Mesothelial cell of epicardium (in vitro differentiated cells): Measurements from ENCODE around the gene AGBL2. TPM values are rescaled to one million over a fixed set of nuclear protein-coding genes. Genes with fewer than 3 reads are reported as not detected.

Experiments
- DNase-seq, 2 experiments: peaks; one replicate each; pipeline ENCODE4 v3.0.0; 2021; ENCODE audit warnings: low spot score in 2 of 2; ENCODE audit not compliant: unreplicated experiment in 2 of 2
- H3K27ac Mint-ChIP-seq: 2 replicates; pipeline ENCODE4 v1.8.0; 2021; ENCODE audit warnings: mixed read lengths
- H3K27me3 Mint-ChIP-seq: 2 replicates; pipeline ENCODE4 v1.8.0; 2021; ENCODE audit warnings: low read depth, mixed read lengths
- H3K36me3 Mint-ChIP-seq: 2 replicates; pipeline ENCODE4 v1.8.0; 2021; ENCODE audit warnings: mixed read lengths
- H3K4me1 Mint-ChIP-seq: 2 replicates; pipeline ENCODE4 v1.8.0; 2021; ENCODE audit warnings: mixed read lengths
- H3K4me3 Mint-ChIP-seq: 2 replicates; pipeline ENCODE4 v1.8.0; 2021; ENCODE audit warnings: mild to moderate bottlenecking, moderate library complexity, mixed read lengths
- H3K9me3 Mint-ChIP-seq: 2 replicates; pipeline ENCODE4 v1.8.0; 2021; ENCODE audit warnings: mixed read lengths
- total RNA-seq: library from RNA; stranded (reverse); gene quantifications from 3 replicates; pipeline ENCODE4 v1.2.1, GENCODE V29; 2021
- TF ChIP-seq, protein P1 (sequence below): fragments of 200-600 bp; sonication (generic); IDR thresholded peaks from one replicate; pipeline ENCODE4 v1.5.0; 2021; ENCODE audit warnings: antibody characterized with exemption; ENCODE audit not compliant: unreplicated experiment

Gene AGBL2
- total RNA-seq, 1 donor from 2014 or later, result 4.6 TPM

DNA sequence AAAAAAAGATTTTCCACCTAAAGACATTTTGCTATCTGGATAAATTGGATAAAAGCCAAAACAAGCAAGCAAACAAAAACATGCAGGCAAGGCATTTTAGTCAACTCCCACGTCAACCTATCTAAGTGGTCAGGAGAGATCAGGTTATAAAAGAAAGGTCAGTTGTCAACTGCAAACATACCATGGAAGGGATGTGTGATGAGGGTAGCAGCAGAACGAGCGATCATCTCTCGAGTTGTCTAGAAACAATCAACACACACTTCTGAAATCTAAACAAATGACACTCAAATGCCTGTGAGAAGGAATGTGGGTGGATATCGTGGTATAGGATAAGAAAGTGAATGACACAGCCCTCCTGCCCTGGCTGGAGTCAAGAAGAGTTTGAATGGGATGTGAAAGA, 83.7 kb downstream of the AGBL2 start:
- Mint-ChIP-seq H3K4me1 (no peaks in the 10 kb centered on the region), H3K4me3 (no peak overlapping the region), H3K27ac (no peak overlapping the region), H3K27me3 (no peaks in the 10 kb centered on the region), H3K9me3 (no peaks in the 10 kb centered on the region), H3K36me3 (peaks cover 48% of the 10 kb centered on the region)
- no peak for DNase-seq
- TF ChIP-seq, protein P1, sequence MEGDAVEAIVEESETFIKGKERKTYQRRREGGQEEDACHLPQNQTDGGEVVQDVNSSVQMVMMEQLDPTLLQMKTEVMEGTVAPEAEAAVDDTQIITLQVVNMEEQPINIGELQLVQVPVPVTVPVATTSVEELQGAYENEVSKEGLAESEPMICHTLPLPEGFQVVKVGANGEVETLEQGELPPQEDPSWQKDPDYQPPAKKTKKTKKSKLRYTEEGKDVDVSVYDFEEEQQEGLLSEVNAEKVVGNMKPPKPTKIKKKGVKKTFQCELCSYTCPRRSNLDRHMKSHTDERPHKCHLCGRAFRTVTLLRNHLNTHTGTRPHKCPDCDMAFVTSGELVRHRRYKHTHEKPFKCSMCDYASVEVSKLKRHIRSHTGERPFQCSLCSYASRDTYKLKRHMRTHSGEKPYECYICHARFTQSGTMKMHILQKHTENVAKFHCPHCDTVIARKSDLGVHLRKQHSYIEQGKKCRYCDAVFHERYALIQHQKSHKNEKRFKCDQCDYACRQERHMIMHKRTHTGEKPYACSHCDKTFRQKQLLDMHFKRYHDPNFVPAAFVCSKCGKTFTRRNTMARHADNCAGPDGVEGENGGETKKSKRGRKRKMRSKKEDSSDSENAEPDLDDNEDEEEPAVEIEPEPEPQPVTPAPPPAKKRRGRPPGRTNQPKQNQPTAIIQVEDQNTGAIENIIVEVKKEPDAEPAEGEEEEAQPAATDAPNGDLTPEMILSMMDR, result no peak

DNA sequence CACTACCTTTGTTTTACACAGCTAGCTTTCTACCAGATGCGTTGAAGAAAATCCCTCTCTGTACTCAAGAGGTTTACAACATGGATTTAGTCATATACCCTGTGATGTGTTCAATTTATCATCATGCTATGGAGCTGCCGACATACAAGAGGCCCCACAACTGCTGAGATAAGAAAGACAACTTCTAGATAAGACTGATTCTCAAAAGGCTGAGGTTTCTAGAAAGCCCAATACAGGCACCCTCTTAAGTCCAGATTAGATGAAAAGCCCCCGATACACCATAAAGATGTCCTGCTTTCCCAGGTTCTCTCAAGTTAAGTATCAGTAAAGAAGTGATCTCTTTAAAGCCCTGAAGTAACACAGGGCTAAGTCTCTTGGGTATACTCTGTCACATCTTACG, 87.1 kb downstream of the AGBL2 start:
- no peaks in the 10 kb centered on the region for H3K9me3 Mint-ChIP-seq
- H3K4me3 Mint-ChIP-seq, result no peak overlapping the region
- TF ChIP-seq, protein P1, result no peak
- H3K27me3 Mint-ChIP-seq, result no peaks in the 10 kb centered on the region
- DNase-seq, result no peak
- peaks cover 44% of the 10 kb centered on the region for H3K36me3 Mint-ChIP-seq
- H3K4me1 Mint-ChIP-seq, result no peaks in the 10 kb centered on the region
- H3K27ac Mint-ChIP-seq, result no peak overlapping the region

DNA sequence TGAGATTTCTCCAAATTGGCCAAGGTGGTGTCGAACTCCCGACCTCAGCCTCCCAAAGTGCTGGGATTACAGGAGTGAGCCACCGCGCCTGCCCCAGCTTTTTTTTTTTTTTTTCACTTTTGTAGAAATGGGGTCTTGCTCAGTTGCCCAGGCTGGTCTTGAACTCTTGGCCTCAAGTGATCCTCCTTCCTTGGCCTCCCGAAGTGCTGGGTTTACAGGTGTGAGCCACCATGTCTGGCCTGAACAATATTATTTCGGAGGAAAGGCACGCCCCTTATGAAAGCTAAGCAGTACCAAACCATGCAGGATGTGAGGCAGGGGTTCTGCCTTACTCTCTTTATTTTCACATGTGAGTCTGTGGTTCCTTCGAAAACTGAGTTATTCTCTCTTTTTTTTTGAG, 88.9 kb downstream of the AGBL2 start:
- no peaks in the 10 kb centered on the region for H3K4me1 Mint-ChIP-seq
- H3K9me3 Mint-ChIP-seq, result no peaks in the 10 kb centered on the region
- H3K27ac Mint-ChIP-seq, result no peak overlapping the region
- peaks cover 37% of the 10 kb centered on the region for H3K36me3 Mint-ChIP-seq
- no peaks in the 10 kb centered on the region for H3K27me3 Mint-ChIP-seq
- TF ChIP-seq, protein P1, result no peak
- no peak overlapping the region for H3K4me3 Mint-ChIP-seq
- DNase-seq, result no peak

DNA sequence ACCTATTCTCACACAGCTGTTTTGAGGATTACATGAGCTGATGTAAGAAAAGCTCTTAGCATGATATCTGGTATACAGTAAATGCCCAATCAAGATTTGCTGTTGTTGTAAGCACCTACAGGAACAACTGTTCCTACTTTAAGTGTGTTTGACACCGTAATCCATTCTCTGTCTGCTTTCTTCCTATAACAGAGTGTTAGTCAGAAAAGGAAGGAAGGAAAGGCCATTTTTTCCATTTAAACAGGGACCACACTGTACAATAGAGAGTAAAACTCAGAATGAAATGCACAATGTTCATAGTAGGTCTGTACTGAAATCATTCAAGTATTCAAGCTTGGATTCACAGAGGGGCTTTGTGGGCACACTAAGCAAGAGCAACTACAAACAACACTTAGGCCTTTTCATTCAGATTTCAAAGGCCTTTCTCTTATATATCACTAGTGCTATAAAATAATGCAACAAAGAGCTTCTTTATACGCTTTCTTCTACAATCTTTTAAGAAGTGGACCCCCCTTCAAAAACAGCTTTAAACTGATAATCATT, 94.3 kb downstream of the AGBL2 start:
- H3K27me3 Mint-ChIP-seq, result no peaks in the 10 kb centered on the region

DNA sequence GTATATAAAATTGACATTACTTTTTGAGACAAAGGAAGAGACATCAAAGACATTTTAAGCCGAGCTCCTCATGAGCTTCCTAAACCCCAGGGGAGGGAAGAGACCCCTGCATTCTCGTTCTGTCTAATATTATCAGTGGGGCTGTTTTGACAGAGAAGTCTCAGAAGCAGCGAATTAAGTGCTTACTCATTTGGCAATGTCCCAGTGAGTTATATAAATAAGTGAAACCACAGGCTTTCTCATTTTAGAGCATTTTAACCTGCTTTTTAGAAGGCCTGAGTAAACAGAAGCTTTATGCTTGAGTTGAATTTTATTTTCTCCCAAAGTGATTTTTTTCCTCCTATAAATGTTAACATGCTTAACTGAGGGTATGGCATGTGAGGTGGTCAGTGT, 97.8 kb downstream of the AGBL2 start:
- H3K27ac Mint-ChIP-seq, result no peak overlapping the region
- H3K36me3 Mint-ChIP-seq, result peaks cover 8% of the 10 kb centered on the region
- TF ChIP-seq, protein P1, result no peak
- no peaks in the 10 kb centered on the region for H3K9me3 Mint-ChIP-seq
- no peaks in the 10 kb centered on the region for H3K4me1 Mint-ChIP-seq
- no peaks in the 10 kb centered on the region for H3K27me3 Mint-ChIP-seq
- no peak overlapping the region for H3K4me3 Mint-ChIP-seq
- no peak for DNase-seq

More for the DNA sequence above, 94.3 kb downstream of the AGBL2 start:
- H3K27ac Mint-ChIP-seq, result no peak overlapping the region
- no peaks in the 10 kb centered on the region for H3K4me1 Mint-ChIP-seq
- H3K4me3 Mint-ChIP-seq, result no peak overlapping the region
- no peak for DNase-seq
- TF ChIP-seq, protein P1, result no peak
- no peaks in the 10 kb centered on the region for H3K9me3 Mint-ChIP-seq
- H3K36me3 Mint-ChIP-seq, result peaks cover 19% of the 10 kb centered on the region
